HG03135 (cell line): ENCODE measurements around the gene PEF1.

Experiments
- ATAC-seq: cut with Tn5 transposase; IDR thresholded peaks from one replicate; pipeline ENCODE4 v1.9.1; 2021; ENCODE audit warnings: mild to moderate bottlenecking, moderate library complexity; ENCODE audit not compliant: unreplicated experiment

PEF1 gene

GRCh38 chr1:31655756-31656155 is 11.1 kb upstream of the PEF1 start:
- no peak for ATAC-seq

GRCh38 chr1:31655104-31655503 is 10.4 kb upstream of the PEF1 start:
- no peak for ATAC-seq

GRCh38 chr1:31654474-31654776 is 9.7 kb upstream of the PEF1 start:
- no peak for ATAC-seq

GRCh38 chr1:31653717-31654473 is 9.2 kb upstream of the PEF1 start:
- no peak for ATAC-seq

GRCh38 chr1:31652891-31653499 is 8.3 kb upstream of the PEF1 start:
- no peak for ATAC-seq

- ATAC-seq = no peak
Measured at GRCh38 chr1:31651766-31652165, 7.1 kb upstream of the PEF1 start.

- no peak for ATAC-seq
Measured at GRCh38 chr1:31651089-31651420, 6.4 kb upstream of the PEF1 start.

- ATAC-seq = no peak
Measured at GRCh38 chr1:31650161-31651088, 5.7 kb upstream of the PEF1 start.

- ATAC-seq = no peak
Measured at GRCh38 chr1:31648641-31649357, 4.1 kb upstream of the PEF1 start.

- no peak for ATAC-seq
Measured at GRCh38 chr1:31648190-31648589, 3.5 kb upstream of the PEF1 start.

GRCh38 chr1:31647106-31647505 is 2.4 kb upstream of the PEF1 start:
- no peak for ATAC-seq

GRCh38 chr1:31646259-31646960 is 1.7 kb upstream of the PEF1 start:
- no peak for ATAC-seq

- no peak for ATAC-seq
Measured at GRCh38 chr1:31645274-31645568, 545 bp upstream of the PEF1 start.

- peak; percentile 11 for ATAC-seq
Measured at GRCh38 chr1:31643976-31644559, 608 bp downstream of the PEF1 start.

GRCh38 chr1:31642897-31643296 is 1.8 kb downstream of the PEF1 start:
- ATAC-seq = no peak

GRCh38 chr1:31642366-31642765 is 2.3 kb downstream of the PEF1 start:
- ATAC-seq = no peak

- ATAC-seq = no peak
Measured at GRCh38 chr1:31640964-31641363, 3.7 kb downstream of the PEF1 start.

- ATAC-seq = no peak
Measured at GRCh38 chr1:31640179-31640578, 4.5 kb downstream of the PEF1 start.

GRCh38 chr1:31639543-31639942 is 5.1 kb downstream of the PEF1 start:
- ATAC-seq = no peak

GRCh38 chr1:31637915-31638673 is 6.6 kb downstream of the PEF1 start:
- no peak for ATAC-seq
